ENCODE results near the gene KIRREL3.

GRCh38 chr11:126394036-126394435 is 606.5 kb downstream of the KIRREL3 start:
- TF ChIP-seq, protein P1, sequence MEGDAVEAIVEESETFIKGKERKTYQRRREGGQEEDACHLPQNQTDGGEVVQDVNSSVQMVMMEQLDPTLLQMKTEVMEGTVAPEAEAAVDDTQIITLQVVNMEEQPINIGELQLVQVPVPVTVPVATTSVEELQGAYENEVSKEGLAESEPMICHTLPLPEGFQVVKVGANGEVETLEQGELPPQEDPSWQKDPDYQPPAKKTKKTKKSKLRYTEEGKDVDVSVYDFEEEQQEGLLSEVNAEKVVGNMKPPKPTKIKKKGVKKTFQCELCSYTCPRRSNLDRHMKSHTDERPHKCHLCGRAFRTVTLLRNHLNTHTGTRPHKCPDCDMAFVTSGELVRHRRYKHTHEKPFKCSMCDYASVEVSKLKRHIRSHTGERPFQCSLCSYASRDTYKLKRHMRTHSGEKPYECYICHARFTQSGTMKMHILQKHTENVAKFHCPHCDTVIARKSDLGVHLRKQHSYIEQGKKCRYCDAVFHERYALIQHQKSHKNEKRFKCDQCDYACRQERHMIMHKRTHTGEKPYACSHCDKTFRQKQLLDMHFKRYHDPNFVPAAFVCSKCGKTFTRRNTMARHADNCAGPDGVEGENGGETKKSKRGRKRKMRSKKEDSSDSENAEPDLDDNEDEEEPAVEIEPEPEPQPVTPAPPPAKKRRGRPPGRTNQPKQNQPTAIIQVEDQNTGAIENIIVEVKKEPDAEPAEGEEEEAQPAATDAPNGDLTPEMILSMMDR (IDR thresholded peaks at IDR 0.05): no peak
- no peak for TF ChIP-seq POLR2A (IDR thresholded peaks at IDR 0.05)

All from esophagus squamous epithelium (tissue), 4 donors.